Trophoblast cell (in vitro differentiated cells and primary cell): Measurements from ENCODE around the gene LYPD4.
"Not testable (repeated sequence)": the region's sequence is repeated elsewhere in the genome, so short reads cannot be mapped to it uniquely, and the experiment has no call there.

Experiments
- DNase-seq, 2 donors: peaks; one replicate each; pipeline ENCODE4 v3.0.0-alpha.2; 2016
- H2AFZ ChIP-seq: 2 replicates; pipeline ENCODE4 v1.6.1; 2013; ENCODE audit warnings: low read length, moderate library complexity, mild to moderate bottlenecking; ENCODE audit not compliant: insufficient read depth, poor library complexity
- H2AK5ac ChIP-seq: 2 replicates; pipeline ENCODE4 v1.6.1; 2013; ENCODE audit warnings: mild to moderate bottlenecking, low read length
- H2BK120ac ChIP-seq: 2 replicates; pipeline ENCODE4 v1.6.1; 2013; ENCODE audit warnings: low read length, mild to moderate bottlenecking, moderate library complexity; ENCODE audit not compliant: insufficient read depth, poor library complexity
- H2BK12ac ChIP-seq: 2 replicates; pipeline ENCODE4 v1.6.1; 2013; ENCODE audit warnings: mild to moderate bottlenecking, low read length, moderate library complexity
- H2BK5ac ChIP-seq: 2 replicates; pipeline ENCODE4 v1.6.1; 2013; ENCODE audit warnings: low read length, low read depth, moderate library complexity, mild to moderate bottlenecking; ENCODE audit not compliant: poor library complexity
- H3K14ac ChIP-seq: 2 replicates; pipeline ENCODE4 v1.6.1; 2013; ENCODE audit warnings: mild to moderate bottlenecking, low read length
- H3K18ac ChIP-seq: 2 replicates; pipeline ENCODE4 v1.6.1; 2013; ENCODE audit warnings: mild to moderate bottlenecking, low read length
- H3K23ac ChIP-seq: 2 replicates; pipeline ENCODE4 v1.6.1; 2013; ENCODE audit warnings: low read length
- H3K27ac ChIP-seq: 2 replicates; pipeline ENCODE4 v1.5.1; 2013; ENCODE audit warnings: low read depth, mild to moderate bottlenecking, inconsistent platforms, low read length, moderate library complexity
- H3K27me3 ChIP-seq: 2 replicates; pipeline ENCODE4 v1.6.1; 2013; ENCODE audit warnings: inconsistent platforms, mild to moderate bottlenecking, low read length, moderate library complexity; ENCODE audit not compliant: insufficient read depth
- H3K36me3 ChIP-seq, 2 experiments: 1 replicate in 1 of 2; 2 replicates in 1 of 2; pipeline ENCODE4 v1.6.1; 2013; ENCODE audit warnings: low read length in 2 of 2, mild to moderate bottlenecking in 2 of 2, moderate library complexity in 1 of 2; ENCODE audit not compliant: insufficient read depth in 2 of 2, control insufficient read depth in 1 of 2
- H3K4ac ChIP-seq: 2 replicates; pipeline ENCODE4 v1.6.1; 2013; ENCODE audit warnings: low read depth, mild to moderate bottlenecking, low read length, moderate library complexity
- H3K4me1 ChIP-seq, 2 experiments: 1 replicate in 1 of 2; 2 replicates in 1 of 2; pipeline ENCODE4 v1.6.1; 2013; ENCODE audit warnings: low read length in 2 of 2, mild to moderate bottlenecking in 2 of 2, moderate library complexity in 1 of 2; ENCODE audit not compliant: insufficient read depth in 2 of 2, control insufficient read depth in 1 of 2
- H3K4me2 ChIP-seq: 2 replicates; pipeline ENCODE4 v1.6.1; 2013; ENCODE audit warnings: inconsistent platforms, mild to moderate bottlenecking, low read length, moderate library complexity
- H3K4me3 ChIP-seq: 2 replicates; pipeline ENCODE4 v1.5.1; 2013; ENCODE audit warnings: mild to moderate bottlenecking, low read depth, low read length, inconsistent platforms
- H3K79me1 ChIP-seq: one replicate; pipeline ENCODE4 v1.6.1; 2013; ENCODE audit warnings: low read length
- H3K79me2 ChIP-seq: 2 replicates; pipeline ENCODE4 v1.6.1; 2013; ENCODE audit warnings: low read length, mild to moderate bottlenecking; ENCODE audit not compliant: control insufficient read depth, insufficient read depth, poor library complexity
- H3K9ac ChIP-seq: 2 replicates; pipeline ENCODE4 v1.6.1; 2013; ENCODE audit warnings: mild to moderate bottlenecking, low read length
- H3K9me3 ChIP-seq: 2 replicates; pipeline ENCODE4 v1.6.1; 2013; ENCODE audit warnings: low read depth, mild to moderate bottlenecking, control low read depth, inconsistent platforms, low read length; ENCODE audit not compliant: insufficient read depth
- H4K12ac ChIP-seq: 2 replicates; pipeline ENCODE4 v1.6.1; 2013; ENCODE audit warnings: low read depth, mild to moderate bottlenecking, low read length, moderate library complexity
- H4K8ac ChIP-seq: 2 replicates; pipeline ENCODE4 v1.6.1; 2013; ENCODE audit warnings: low read depth, mild to moderate bottlenecking, low read length, moderate library complexity
- H4K91ac ChIP-seq: one replicate; pipeline ENCODE4 v1.6.1; 2013; ENCODE audit warnings: low read depth, mild to moderate bottlenecking, low read length, moderate library complexity
- WGBS: extraction: QIAGEN DNeasy Blood & Tissue Kit; methylation state at CpG from one replicate; pipeline ENCODE4 v1.1.7; 2013; ENCODE audit warnings: missing lambda C conversion rate; ENCODE audit not compliant: insufficient read length, insufficient coverage; ENCODE audit errors: extremely low coverage; 5-methylcytosine and 5-hydroxymethylcytosine counted together

LYPD4 gene

GRCh38 chr19:41875973-41876372 lies 31.5 kb upstream of the LYPD4 start:
- H4K12ac ChIP-seq, H3K9ac ChIP-seq, H3K18ac ChIP-seq, H2BK12ac ChIP-seq, H3K4me1 ChIP-seq, H3K79me2 ChIP-seq, DNase-seq, H3K4ac ChIP-seq, H4K91ac ChIP-seq, H4K8ac ChIP-seq, H3K27me3 ChIP-seq, H2BK5ac ChIP-seq, H2AK5ac ChIP-seq, H2AFZ ChIP-seq, H3K23ac ChIP-seq, H3K27ac ChIP-seq, H2BK120ac ChIP-seq, H3K79me1 ChIP-seq, H3K4me2 ChIP-seq, H3K14ac ChIP-seq, H3K4me3 ChIP-seq, H3K9me3 ChIP-seq: not testable (repeated sequence)
- H3K36me3 ChIP-seq = peaks cover 13 to 15% of the 10 kb centered on the region in 2 experiments
- WGBS = no CpG with 5 or more reads among the region's 3 CpGs

GRCh38 chr19:41872775-41873647 lies 28.5 kb upstream of the LYPD4 start:
- H4K8ac ChIP-seq = no peak overlapping the region
- no peak overlapping the region for H2BK5ac ChIP-seq
- H3K79me2 ChIP-seq = no peaks in the 10 kb centered on the region

GRCh38 chr19:41872384-41872774 lies 27.9 kb upstream of the LYPD4 start:
- Histone ChIP-seq H2AK5ac (no peak overlapping the region), H3K79me1 (no peaks in the 10 kb centered on the region), H2AFZ (no peak overlapping the region), H2BK120ac (no peak overlapping the region), H4K8ac (no peak overlapping the region), H3K23ac (no peak overlapping the region), H3K36me3 (peaks cover 46 to 49% of the 10 kb centered on the region in 2 experiments), H3K4me3 (no peak overlapping the region), H3K79me2 (no peaks in the 10 kb centered on the region), H3K27ac (no peak overlapping the region), H3K4me2 (no peak overlapping the region), H3K18ac (no peak overlapping the region), H3K14ac (no peak overlapping the region), H2BK5ac (no peak overlapping the region), H4K91ac (no peak overlapping the region), H4K12ac (no peak overlapping the region), H3K4me1 (no peaks in the 10 kb centered on the region), H2BK12ac (no peak overlapping the region), H3K27me3 (no peaks in the 10 kb centered on the region), H3K9ac (no peak overlapping the region), H3K4ac (no peak overlapping the region), H3K9me3 (no peaks in the 10 kb centered on the region)
- WGBS = no CpG with 5 or more reads among the region's 12 CpGs
- DNase-seq = no peak

More at GRCh38 chr19:41872775-41873647, 28.5 kb upstream of the LYPD4 start:
- Histone ChIP-seq H4K12ac (no peak overlapping the region), H4K91ac (no peak overlapping the region), H3K36me3 (peaks cover 41 to 42% of the 10 kb centered on the region in 2 experiments), H2AK5ac (no peak overlapping the region), H3K79me1 (no peaks in the 10 kb centered on the region), H3K9ac (no peak overlapping the region), H2BK120ac (no peak overlapping the region), H3K4me3 (no peak overlapping the region), H2BK12ac (no peak overlapping the region), H3K4ac (no peak overlapping the region), H3K27me3 (no peaks in the 10 kb centered on the region), H3K27ac (no peak overlapping the region), H3K4me2 (no peak overlapping the region), H2AFZ (no peak overlapping the region), H3K18ac (no peak overlapping the region), H3K23ac (no peak overlapping the region), H3K9me3 (no peaks in the 10 kb centered on the region), H3K14ac (no peak overlapping the region), H3K4me1 (no peaks in the 10 kb centered on the region)
- DNase-seq = peak; percentile 82
- WGBS = no CpG with 5 or more reads among the region's 18 CpGs

- H3K4me3 ChIP-seq = no peak overlapping the region
- no peaks in the 10 kb centered on the region for H3K79me1 ChIP-seq
- no peak overlapping the region for H3K4ac ChIP-seq
- H4K8ac ChIP-seq = no peak overlapping the region
- no peak overlapping the region for H3K4me2 ChIP-seq
- H3K27ac ChIP-seq = no peak overlapping the region
- no peak overlapping the region for H2AK5ac ChIP-seq
- no peak overlapping the region for H3K18ac ChIP-seq
- DNase-seq = no peak
- no peak overlapping the region for H2AFZ ChIP-seq
- H3K9me3 ChIP-seq = no peaks in the 10 kb centered on the region
- peaks cover 51 to 55% of the 10 kb centered on the region in 2 experiments for H3K36me3 ChIP-seq
- H2BK5ac ChIP-seq = no peak overlapping the region
- H3K4me1 ChIP-seq = no peaks in the 10 kb centered on the region
- no CpG with 5 or more reads among the region's 16 CpGs for WGBS
- H3K79me2 ChIP-seq = no peaks in the 10 kb centered on the region
- H3K27me3 ChIP-seq = no peaks in the 10 kb centered on the region
- no peak overlapping the region for H3K9ac ChIP-seq
- no peak overlapping the region for H2BK120ac ChIP-seq
- no peak overlapping the region for H3K23ac ChIP-seq
- no peak overlapping the region for H3K14ac ChIP-seq
- H2BK12ac ChIP-seq = no peak overlapping the region
- no peak overlapping the region for H4K12ac ChIP-seq
- H4K91ac ChIP-seq = no peak overlapping the region
These were observed 27.3 kb upstream of the LYPD4 start for GRCh38 chr19:41871573-41872383.
